Stimulated activated CD4-positive, alpha-beta T cell treated with anti-CD3 and anti-CD28 coated beads, Interleukin-2, amount 100 ng/mL, for 48 hours (primary cell): ENCODE measurements around the gene PSAT1.

Source experiments
- DNase-seq, 2 donors: peaks; one replicate each; pipeline ENCODE4 v3.0.0-alpha.2; 2020

The PSAT1 gene

DNA sequence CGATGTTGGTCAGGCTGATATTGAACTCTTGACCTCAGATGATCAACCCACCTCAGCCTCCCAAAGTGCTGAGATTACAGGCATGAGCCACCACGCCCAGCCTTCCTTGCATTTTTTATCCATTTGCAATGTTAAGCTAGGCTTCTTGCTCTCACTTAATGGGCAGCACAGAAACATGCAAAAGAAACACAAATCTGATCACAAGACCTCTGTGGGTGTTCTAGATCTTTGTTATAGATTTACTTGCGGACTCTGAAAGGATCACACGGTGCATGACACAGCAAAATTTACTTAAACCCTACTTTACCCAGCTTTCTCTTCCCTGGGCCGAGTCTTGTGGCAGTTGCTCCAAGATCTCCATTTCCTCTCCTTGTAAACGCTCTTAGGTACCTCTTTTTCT lies 71.3 kb downstream of the PSAT1 start:
- DNase-seq: no peak

GRCh38 chr9:78369639-78370219 lies 72.8 kb downstream of the PSAT1 start:
- DNase-seq: peak; percentile 54 to 58

DNA sequence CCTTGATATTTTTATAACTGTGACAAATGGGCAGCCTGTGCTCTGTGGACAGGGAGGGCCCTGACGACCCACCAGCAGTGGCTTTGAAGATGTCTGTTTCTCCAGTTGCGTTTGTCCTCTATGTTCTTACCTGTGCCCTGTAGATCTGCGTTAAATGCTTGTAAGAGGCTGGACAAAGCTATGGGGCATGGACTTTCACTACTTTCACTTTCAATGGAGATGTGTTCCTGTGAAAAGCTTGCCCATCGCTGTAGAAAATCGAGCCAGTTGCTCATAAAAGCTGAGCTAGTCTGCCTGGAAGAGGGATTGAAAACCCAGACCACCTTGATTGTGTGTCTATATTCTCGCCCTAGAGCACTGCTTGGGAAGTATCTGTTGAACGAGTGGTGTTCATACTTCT lies 74.1 kb downstream of the PSAT1 start:
- no peak for DNase-seq

- DNase-seq: no peak
Measured at GRCh38 chr9:78371981-78372380, 75.1 kb downstream of the PSAT1 start.
